HG02642 (cell line): ENCODE results near the gene AFF1.
"Not testable (repeated sequence)": the region's sequence is repeated elsewhere in the genome, so short reads cannot be mapped to it uniquely, and the experiment has no call there.

Source experiments
- ATAC-seq: cut with Tn5 transposase; IDR thresholded peaks from one replicate; pipeline ENCODE4 v1.9.1; 2021; ENCODE audit warnings: mild to moderate bottlenecking; ENCODE audit not compliant: unreplicated experiment, poor library complexity

The AFF1 gene

DNA sequence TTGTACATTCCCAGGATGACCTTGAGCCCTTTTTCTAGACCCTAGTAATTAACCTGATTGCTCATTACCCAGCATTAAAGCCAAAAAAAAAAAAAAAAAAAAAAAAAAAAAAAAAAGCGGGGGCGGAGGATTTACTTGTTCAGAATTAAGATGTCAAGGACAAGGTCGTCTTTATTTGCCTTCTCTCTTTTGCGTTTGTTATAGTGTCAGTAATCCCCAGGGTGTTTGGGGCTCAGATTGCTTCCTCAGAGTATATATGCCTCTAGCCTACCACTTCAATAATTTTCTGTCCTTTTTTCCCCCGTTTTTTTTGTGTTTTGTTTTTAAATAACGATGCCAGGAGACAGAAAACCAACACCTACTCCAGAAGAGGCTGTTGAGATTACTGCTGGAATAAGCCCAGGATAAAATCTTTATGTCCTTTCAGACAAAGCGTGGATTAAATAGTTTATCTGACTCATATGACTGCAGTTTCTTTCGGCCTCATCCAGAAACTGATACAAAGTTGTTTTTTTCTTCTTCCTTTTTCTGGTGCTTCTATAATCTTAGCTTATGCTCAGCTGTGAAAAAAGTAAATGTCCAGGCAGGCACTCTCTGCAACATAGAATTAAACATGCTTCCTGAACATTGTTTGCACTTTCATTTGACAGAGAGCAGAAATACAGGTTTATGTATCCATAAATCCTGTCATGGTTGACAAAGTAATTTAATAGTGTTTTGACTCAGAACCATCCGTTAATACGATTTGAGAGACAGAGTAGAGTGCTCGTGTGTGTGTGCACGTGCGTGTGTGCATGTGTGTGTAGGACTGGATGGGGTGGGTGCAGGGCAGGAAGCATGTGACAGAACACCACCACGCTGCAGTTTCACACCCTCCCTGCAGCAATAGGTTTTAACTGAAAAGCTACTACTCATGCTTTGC lies 138.6 kb downstream of the AFF1 start:
- peak; percentile 93 for ATAC-seq

DNA sequence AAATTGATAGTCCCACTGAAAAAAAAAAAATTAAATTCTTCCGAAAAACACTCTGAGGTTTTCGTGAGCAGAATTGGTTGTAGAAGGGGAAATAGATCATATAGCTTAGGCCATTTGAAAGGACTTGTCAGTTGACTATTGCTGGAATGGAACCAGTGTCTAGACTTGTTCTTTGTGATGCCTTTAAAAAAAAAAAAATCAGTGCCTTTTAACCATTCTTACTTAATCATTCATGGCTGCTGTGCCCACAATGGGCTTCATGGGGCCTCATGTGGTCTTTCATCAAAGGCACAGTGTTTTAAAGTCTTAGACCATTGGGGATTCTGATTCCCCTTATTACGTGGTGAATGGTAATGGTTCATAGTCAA lies 139.3 kb downstream of the AFF1 start:
- ATAC-seq: peak; percentile 39

DNA sequence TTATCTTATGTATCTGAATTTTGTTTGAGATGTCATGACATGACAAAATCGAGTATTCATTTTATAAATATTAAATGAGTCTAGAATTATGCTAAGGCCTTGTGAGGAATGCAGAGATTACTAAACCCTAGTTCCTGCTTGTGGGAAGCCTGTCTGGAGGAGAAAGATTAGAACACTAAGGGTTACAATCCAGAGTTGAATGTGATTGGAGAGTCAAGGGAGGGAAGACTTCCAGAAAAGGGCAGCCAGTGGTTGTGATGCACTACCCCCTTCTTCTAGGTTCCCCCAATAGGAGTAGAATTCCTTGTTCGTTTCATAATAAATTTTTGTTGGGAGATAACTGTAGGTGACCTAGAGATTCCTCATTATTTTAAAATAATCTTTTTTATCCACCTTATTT lies 141.1 kb downstream of the AFF1 start:
- ATAC-seq: no peak

DNA sequence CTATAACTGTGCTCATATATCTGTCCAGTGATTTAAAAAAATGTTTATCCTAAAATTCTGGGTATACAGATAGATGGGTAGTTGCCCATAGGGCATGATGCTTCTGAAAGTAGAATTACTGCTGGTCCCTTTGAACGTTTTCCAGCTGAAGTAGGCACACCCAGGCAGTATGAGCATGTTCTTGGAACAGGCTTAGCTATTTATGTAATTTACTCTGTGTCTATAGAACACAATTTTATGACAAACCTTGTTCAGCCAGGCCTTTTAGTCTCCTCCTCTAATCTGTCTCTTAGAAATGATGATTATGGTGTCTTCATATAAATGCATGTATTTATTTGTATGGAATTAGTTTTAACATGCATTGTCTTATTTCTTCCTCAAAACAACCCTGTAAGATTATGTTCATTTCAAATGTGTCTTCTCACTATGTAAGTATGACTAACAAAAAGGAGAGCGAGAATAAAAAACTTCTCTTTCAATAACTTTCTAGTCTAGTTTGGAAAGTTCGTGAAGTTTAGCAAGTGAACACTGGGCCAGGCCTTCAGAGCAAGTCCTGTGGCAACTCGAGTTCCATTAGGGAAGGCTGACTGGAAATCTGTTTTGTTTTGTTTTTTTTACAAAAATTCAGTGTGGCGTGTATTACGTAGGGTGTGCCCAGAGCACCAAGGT lies 142.0 kb downstream of the AFF1 start:
- ATAC-seq: no peak

DNA sequence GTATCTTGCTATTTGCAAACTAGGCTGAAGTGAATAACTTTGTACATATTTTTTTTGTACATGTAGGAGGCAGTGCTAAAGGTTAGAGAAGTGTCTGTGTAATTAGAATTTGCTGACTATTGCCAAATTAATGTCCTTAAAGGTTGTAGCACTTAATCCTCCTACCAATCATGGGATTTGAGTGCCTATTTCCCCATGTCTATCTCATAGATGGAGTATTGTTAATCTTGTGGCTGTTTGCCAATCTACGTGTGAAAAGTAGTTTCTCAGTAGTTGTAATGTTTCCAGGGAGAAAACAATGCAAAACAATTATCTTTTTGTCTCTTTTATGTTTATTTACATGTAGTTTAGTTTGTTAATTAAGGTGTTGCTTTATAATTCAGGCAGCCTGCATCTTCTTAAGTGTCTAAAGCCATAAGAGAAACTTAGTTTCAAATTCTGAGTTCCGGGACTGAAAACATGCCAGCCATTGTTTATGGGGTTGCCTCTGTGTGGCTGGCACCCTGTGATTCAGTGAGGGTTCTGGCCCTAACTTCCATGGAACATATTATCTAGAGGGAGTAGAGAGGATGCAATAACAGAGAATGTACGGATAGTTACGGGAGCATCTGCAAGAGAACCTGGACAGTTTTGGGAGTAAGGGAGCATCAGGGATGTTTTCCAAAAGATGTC lies 143.2 kb downstream of the AFF1 start:
- no peak for ATAC-seq

DNA sequence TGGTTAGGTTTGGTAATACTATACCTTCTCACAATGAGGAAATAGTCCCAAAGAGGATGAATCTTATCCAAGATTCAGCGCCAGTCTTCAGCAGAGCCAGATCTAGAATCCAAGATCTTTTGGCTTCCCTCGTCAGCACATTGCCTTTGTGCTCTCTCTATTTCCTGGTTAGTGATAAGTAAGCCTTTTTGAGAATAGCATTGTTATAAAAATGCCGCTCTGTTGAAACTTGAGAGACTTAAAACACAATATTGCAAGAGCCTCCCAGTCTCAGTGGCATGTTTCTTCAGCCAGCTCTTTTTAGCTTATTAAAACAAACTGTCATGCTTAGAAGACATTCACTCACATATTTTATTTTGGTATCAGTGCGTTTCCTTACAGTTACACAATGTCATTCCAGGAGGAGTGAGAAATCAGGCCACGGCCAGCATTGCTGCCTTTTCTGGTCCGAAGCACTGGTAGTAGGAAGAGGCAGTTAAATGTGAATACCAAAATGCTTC lies 144.2 kb downstream of the AFF1 start:
- no peak for ATAC-seq

DNA sequence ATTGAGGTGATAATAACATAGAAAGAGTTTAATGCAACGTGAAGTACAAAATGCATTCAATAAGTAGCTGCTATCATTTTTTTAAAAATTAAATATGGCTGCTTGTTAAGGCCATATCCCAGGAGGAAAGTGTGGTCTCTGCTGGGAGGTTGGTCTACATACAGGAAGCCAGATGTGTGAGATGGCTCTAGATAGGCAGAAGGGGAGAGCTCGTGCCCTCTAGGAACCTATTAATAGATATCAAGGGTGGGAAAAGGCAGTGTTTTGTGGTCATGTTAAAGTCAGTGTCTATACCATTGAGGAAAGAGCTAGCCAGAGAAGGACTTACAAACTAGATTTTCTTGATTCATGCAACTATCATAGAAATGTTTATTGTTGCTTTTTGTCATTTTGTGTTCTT lies 145.2 kb downstream of the AFF1 start:
- ATAC-seq: no peak

DNA sequence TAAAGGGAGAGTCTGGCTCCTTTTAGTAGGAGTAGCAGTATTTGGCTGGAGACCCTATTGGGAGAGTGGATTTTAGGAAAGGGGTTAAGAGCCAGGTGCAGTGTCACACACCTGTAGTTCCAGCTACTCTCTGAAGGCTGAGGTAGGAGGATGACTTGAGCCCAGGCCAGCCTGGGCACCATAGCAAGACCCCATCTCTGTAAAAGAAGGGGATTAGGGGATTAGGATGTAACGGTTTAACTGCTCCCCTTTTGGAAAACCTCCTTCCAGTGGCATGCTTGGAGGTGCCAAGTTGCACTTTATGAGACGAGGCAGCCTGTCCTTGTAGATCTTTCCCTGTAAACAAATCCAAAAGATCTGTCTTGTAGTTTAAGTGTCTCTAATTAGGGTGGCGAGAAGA lies 145.7 kb downstream of the AFF1 start:
- ATAC-seq: no peak

DNA sequence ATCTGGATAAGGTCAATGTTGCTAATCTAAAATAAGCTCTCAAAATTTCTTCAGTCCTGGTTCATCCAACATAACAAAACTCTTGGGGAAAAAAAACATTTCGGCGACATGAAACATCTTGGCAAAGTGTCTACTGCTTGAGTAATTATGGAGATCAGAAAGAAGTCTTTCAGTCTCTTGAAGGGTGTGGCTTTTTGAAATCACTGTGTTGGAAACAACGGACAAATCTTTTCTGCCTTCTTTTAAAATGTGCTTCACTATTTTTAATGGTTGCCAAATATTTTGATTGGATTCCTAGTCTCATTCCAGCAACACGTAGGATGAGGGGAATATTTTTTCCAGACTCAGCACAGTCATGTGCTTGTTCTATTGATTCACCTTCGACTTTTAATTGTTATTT lies 147.0 kb downstream of the AFF1 start:
- no peak for ATAC-seq

DNA sequence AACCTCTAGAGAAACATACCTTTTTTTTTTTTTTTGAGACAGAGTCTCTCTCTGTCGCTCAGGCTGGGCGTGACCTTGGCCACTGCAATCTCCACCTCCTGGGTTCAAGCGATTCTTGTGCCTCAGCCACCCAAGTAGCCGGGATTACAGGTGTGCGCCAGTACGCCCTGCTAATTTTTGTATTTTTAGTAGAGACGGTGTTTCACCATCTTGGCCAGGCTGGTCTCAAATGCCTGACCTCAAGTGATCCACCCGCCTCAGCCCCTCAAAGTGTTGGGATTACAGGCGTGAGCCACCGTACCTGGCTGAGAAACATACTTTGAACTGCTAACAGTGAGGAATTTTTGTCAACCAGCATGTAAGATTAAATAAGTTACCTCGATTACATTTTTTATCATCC lies 150.9 kb downstream of the AFF1 start:
- ATAC-seq: not testable (repeated sequence)

DNA sequence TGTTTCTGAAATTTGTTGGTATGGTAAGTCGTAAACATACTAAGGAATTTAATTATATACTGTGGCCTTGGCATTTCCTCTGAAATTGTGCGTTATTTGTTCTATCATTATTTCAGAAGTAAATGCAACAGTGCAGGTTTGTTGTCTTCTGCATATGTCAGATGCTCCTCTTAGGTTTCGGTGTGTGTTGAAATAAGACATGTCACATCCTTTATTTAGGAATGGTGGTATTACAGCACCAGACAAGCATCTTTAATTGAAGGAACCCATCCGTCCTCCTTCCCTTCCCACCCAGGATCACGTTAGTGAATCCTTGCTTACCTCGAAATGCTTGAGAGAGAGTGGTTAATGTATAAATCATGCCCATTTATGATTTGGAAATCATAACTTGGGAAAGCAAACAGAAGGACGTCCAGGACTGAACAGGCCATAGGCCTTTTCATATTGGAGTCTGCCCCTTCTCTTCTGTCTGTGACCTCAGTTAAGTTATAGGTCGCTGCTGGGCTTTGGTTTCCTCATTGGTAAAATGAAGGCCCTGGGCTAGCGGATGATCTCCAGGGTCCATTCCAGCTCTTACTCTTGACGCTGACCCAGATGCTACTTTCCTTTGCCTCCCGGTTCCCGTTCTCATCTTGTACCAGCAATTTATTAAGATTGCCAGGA lies 151.5 kb downstream of the AFF1 start:
- ATAC-seq: no peak

DNA sequence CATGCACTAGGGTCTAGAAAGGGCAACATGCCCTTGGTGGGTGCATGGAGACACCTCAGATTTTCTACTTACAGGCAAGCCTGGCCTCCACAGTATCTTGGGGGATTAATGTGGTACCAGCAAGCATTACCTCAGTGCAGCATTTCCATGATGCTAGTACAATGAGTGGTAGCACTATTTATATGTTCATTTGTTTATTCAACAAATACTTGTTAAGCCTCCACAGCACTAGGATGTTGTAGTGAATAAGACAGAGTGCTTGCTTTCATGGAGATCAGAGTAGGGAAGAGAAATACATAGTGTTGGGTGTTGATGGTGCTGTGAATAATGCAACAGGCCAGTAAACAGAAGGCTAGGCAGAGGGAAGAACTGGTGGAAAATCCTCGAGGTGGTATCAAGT lies 152.2 kb downstream of the AFF1 start:
- ATAC-seq: no peak

DNA sequence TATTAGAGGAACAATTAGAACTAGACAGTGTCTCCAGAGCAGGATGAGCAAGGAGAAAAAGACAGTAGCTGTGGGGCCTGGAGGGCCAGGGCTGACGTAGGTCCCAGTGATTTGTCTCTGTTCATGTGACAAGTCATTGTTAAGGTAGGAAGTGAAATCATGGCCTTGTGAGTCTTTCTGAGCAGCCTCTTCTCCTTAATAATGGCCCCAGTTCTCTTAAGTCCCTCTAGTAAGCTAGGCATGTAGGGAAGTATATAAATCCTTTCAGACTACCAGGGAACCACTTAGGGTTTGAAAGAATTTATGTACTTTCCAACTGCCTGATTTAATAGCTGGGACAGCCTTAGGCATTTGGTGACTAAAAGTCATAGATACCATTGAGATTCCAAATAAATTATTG lies 152.6 kb downstream of the AFF1 start:
- ATAC-seq: no peak

DNA sequence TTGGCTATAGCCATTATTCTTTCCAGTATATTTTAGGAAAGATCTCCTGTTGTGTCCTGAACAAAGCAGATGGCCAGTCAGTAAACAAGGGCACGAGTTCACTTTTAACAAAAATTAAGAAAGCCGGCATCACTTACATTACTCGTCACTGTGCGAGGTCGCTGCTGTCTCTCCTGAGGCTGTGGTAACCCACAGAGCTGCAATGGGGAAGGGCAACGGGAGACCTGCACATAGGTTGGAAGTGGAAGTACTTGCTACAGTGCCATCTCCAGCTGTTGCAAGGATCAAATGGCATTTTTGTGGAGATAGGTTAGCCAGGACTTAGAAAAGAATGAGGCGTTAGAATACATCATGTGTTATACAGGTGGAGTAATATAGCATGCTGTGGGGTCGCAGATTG lies 153.4 kb downstream of the AFF1 start:
- no peak for ATAC-seq

DNA sequence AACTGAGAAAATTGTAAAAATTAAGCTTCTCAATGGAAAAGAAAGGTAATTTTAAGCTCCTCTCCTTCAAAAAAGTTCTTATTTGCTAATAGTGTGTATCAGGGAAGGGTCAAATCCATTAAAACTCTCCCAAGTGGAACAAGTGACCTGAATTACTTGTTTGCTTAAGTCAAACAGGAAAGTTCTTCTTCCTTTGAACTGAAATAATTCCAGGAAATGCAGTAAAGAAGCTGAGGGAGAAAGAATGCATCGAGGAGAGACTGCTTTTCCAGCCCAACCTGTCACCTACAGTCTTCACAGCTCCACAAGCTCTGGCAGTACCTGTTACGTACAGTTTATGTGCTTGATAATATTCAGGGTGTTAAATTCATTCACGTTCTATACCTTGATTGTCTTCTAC lies 154.6 kb downstream of the AFF1 start:
- no peak for ATAC-seq

DNA sequence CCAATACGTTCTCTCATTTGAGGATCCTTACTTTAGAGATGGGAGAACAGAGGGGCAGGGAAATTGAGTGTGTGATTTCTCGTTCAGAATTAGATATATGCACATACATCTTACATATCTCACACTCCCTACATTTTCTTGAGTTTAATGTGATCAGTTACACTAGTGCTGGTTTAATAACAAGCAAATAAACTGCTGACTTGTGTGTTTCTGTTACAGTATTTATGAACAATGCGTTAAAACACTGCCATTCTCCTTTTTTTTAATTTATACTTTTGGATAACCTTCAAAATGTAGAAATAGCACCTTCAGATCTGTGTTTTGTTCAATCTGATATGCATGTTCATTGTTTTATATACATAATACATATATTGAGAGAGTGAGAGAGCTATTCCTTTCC lies 155.5 kb downstream of the AFF1 start:
- ATAC-seq: no peak

DNA sequence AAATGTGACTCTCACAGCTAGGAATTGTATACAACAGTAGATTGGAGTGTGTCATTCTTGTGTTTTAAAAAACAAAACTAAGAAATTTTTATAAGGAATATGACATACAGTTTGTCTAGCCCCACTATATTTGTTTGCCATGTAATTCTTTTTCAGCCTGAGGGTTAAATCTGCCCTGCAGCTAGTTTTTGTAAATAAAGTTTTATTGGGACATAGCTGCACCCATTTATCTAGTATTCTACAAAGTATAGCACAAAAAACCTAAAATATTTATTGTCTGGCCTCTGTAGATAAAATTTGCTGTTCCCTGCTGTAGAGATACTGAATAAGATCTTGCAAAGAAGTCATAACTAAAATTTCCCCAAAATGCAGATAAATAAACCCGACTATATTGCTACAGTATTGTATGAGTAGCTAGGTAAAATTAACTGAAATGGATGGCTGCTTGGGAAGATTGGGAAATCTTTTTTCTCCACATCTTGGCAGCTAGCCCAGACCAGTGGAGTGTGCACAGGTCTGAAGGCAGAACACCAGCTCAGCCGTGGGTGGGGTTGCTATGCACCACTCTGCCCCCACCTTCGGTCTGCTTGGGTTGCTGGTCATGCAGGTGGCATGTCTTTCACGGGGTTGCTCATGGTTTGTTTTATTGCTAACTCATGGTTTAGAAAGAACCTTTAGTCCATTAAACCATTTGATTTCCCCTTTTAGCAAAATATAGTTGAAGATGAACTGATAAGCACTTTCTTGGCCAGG lies 157.8 kb downstream of the AFF1 start:
- no peak for ATAC-seq

DNA sequence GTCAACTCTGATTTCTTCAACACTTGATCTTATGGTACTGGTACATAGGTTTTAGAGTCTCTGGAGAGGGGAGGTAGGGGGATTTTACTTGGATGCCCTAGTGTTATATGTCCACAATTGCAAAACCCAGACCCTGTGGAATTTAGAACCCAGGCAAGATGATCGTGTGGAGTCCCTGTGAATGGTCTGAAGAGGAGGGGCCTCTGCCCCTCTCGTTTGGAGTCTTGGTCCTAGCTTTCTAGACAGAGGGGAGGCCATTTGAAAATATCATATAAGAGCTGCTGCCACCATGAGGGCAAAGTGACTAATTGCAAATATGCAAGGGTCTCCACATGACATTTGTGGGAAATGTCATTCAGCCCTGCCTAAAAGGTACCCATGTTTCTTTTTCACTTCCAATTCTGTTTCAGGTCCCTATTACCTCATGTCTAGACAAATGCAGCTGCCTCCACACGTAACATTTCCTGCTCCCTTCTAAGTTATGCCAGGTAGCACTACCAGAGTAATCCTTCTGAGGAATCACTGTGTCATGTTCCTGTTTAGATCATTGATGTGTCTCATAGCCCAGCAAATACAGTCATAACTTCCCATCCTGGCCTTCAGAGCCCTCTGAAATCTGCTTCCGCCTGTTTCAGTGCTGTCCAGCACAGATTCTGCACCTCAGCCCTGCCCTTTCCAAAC lies 158.8 kb downstream of the AFF1 start:
- peak; percentile 84 for ATAC-seq

DNA sequence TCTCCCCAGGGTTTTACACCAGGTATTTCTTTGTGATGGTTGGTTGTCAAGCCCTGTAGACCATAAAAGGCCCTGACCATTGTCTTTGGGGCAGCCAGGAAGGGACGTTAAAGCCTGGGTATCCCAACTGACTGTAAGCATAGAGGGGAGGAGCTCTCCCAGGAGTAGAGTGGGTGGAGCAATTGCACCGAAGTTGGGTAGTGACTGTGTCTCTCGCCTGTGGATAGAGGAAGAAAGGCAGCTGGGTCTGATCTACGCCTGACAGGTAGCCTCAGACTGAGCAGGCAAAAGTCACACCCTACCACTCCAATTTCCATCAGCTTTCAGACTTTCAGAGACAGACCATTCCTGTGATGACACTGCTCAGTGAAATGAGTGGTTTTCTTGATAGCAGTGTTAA lies 162.3 kb downstream of the AFF1 start:
- no peak for ATAC-seq
